ENCODE results near the gene AFF1. TPM values are rescaled to one million over a fixed set of nuclear protein-coding genes. Genes with fewer than 3 reads are reported as not detected.

Gene AFF1
- total and polyA plus RNA-seq, 2 of the 4 experiments (the other 2 are of a cell fraction), result 7.0 to 9.6 TPM

- no peak overlapping the region for H2AK5ac ChIP-seq (ENCODE audit: low read depth, low read length)
- intact Hi-C loops (cut with micrococcal nuclease), result loop anchor here (5.0 kb wide), 1 partner anchor 47 kb away; no protein-coding TSS in a partner anchor
- H3K79me1 ChIP-seq (ENCODE audit: low read depth in 1 of 2, low read length in 2 of 2), result peaks cover 10 to 48% of the 10 kb centered on the region in 2 experiments
- no peak overlapping the region for H2BK15ac ChIP-seq (ENCODE audit: low read depth, low read length)
- no peaks in the 10 kb centered on the region; the same call in none of the 2 replicates for H4K20me1 ChIP-seq (ENCODE audit: insufficient read depth, low read length)
- ChIA-PET CTCF (interaction anchor here (1.6 kb wide), 1 partner anchor 87 kb away, joined by 4 read pairs; no protein-coding TSS in a partner anchor), POLR2A (ENCODE audit: unreplicated experiment) (interaction anchor here (0.6 kb wide), 1 partner anchor 501 kb away, joined by 4 read pairs; no protein-coding TSS in a partner anchor)
- in situ Hi-C loops (cut with MboI; ENCODE audit: low sequenced_read_pairs), result no loop called here
- no peak overlapping the region for H2BK5ac ChIP-seq (ENCODE audit: low read depth, low read length, poor library complexity, severe bottlenecking)
- H3K23ac ChIP-seq (ENCODE audit: low read depth, low read length), result no peak overlapping the region
- no peak overlapping the region for H3K27ac ChIP-seq (ENCODE audit: insufficient read depth, low read length)
- H2AK9ac ChIP-seq (replicated peaks; ENCODE audit: low read depth, low read length, poor library complexity), result no peak overlapping the region
- no peaks in the 10 kb centered on the region for H3K27me3 ChIP-seq (ENCODE audit: control insufficient read depth, insufficient read depth, low read length)
- no peak for ATAC-seq (ENCODE audit: low read depth)
- H4K91ac ChIP-seq (ENCODE audit: insufficient read depth, low read depth, low read length), result no peak overlapping the region
- no peak overlapping the region for H2BK20ac ChIP-seq (ENCODE audit: low read depth, low read length)
- H3K36me3 ChIP-seq (ENCODE audit: control insufficient read depth, insufficient read depth, low read length), result no peaks in the 10 kb centered on the region
- no peak overlapping the region for H3K14ac ChIP-seq (replicated peaks; ENCODE audit: low read depth, low read length)
- H3K4me3 ChIP-seq (ENCODE audit: insufficient read depth, low read depth, low read length), result no peak overlapping the region
- no peak overlapping the region for H3K4me2 ChIP-seq (ENCODE audit: low read depth, low read length)
- no TSS peak for BruUV-seq (replicated peaks)
- no peak for DNase-seq
- no peak for TF ChIP-seq RCOR1 (IDR thresholded peaks at IDR 0.05; ENCODE audit: insufficient replicate concordance, low read length)
- TF ChIP-seq ELK1 (IDR thresholded peaks at IDR 0.05; ENCODE audit: borderline replicate concordance, low read depth, low read length), result no peak
- no peak for TF ChIP-seq NFE2L2 (IDR thresholded peaks at IDR 0.05; ENCODE audit: low read depth, low read length)
- no peak for TF ChIP-seq MAZ (IDR thresholded peaks at IDR 0.05; ENCODE audit: borderline replicate concordance, low read depth, low read length)
- TF ChIP-seq USF2 (IDR thresholded peaks at IDR 0.05; ENCODE audit: low read depth, low read length), result no peak
- TF ChIP-seq MAFK (IDR thresholded peaks at IDR 0.05; ENCODE audit: low read depth, low read length), result no peak
- no peak for TF ChIP-seq RFX5 (IDR thresholded peaks at IDR 0.05; ENCODE audit: low read depth, low read length)
- no peak for TF ChIP-seq RAD21 (IDR thresholded peaks at IDR 0.05; ENCODE audit: low read length)
- H2BK120ac ChIP-seq (ENCODE audit: low read depth, low read length), result no peak overlapping the region
- no peak overlapping the region for H4K8ac ChIP-seq (ENCODE audit: low read depth in 2 of 2, low read length in 2 of 2)
- no peak overlapping the region for H3K18ac ChIP-seq (ENCODE audit: low read depth, low read length)
- peaks cover 2% of the 10 kb centered on the region; the same call in 1 of the 2 replicates for H3K9me1 ChIP-seq (ENCODE audit: insufficient read depth, low read length)
- H3K4ac ChIP-seq (ENCODE audit: low read depth, low read length), result no peak overlapping the region
- dilution Hi-C loops (cut with HindIII; ENCODE audit: low sequenced_read_pairs, unreplicated experiment), result no loop called here
- H3K56ac ChIP-seq (ENCODE audit: extremely low read depth, insufficient read depth, low read length), result no peak overlapping the region
- WGBS, 2 experiments (ENCODE audit: extremely low coverage in 2 of 2, insufficient read length in 1 of 2), result no CpG with 5 or more reads among the region's 1 CpG
- H4K5ac ChIP-seq (ENCODE audit: low read depth, low read length), result no peak overlapping the region
- no peak overlapping the region for H2AFZ ChIP-seq (replicated peaks; ENCODE audit: low read length, poor library complexity)
- peaks cover 8% of the 10 kb centered on the region for H3K4me1 ChIP-seq (ENCODE audit: control insufficient read depth, insufficient read depth, low read length)
- H3K9me3 ChIP-seq (ENCODE audit: control insufficient read depth, insufficient read depth, low read length), result no peaks in the 10 kb centered on the region
- H3K9ac ChIP-seq (ENCODE audit: low read depth, low read length), result no peak overlapping the region
Observed at GRCh38 chr4:87010192-87010591, 75.4 kb downstream of the AFF1 start.

Data from IMR-90 (cell line).